Stimulated activated CD8-positive, alpha-beta memory T cell treated with anti-CD3 and anti-CD28 coated beads, Interleukin-12 subunit alpha, Interleukin-12 subunit beta, amount 100 ng/mL, for 24 hours (primary cell): ENCODE data around the gene PLD1.
"Not testable (repeated sequence)": the region's sequence is repeated elsewhere in the genome, so short reads cannot be mapped to it uniquely, and the experiment has no call there.

ENCODE experiments used
- DNase-seq: peaks from one replicate; pipeline ENCODE4 v3.0.0-alpha.2; 2020; ENCODE audit errors: extremely low read depth

PLD1 gene

GRCh38 chr3:171809861-171810628 lies at the start of gene PLD1:
TSS of gene PLD1 (minus strand) at chr3:171810483. CDS start at chr3:171738051, 72,432 bp downstream.
- peak; percentile 10 for DNase-seq

GRCh38 chr3:171858770-171859169 lies 48.5 kb upstream of the PLD1 start:
- DNase-seq: not testable (repeated sequence)

- no peak for DNase-seq
These were observed 44.5 kb upstream of the PLD1 start for GRCh38 chr3:171854649-171855305.

- no peak for DNase-seq
These were observed 41.4 kb upstream of the PLD1 start for GRCh38 chr3:171851660-171852058.

GRCh38 chr3:171850960-171851659 lies 40.8 kb upstream of the PLD1 start:
- DNase-seq: no peak

GRCh38 chr3:171850320-171850959 lies 40.2 kb upstream of the PLD1 start:
- no peak for DNase-seq

GRCh38 chr3:171849617-171850319 lies 39.5 kb upstream of the PLD1 start:
- DNase-seq: no peak

GRCh38 chr3:171847595-171848259 lies 37.4 kb upstream of the PLD1 start:
- no peak for DNase-seq

GRCh38 chr3:171847133-171847532 lies 36.9 kb upstream of the PLD1 start:
- no peak for DNase-seq

- DNase-seq: no peak
These were observed 36.3 kb upstream of the PLD1 start for GRCh38 chr3:171846597-171846996.

GRCh38 chr3:171845481-171846284 lies 35.4 kb upstream of the PLD1 start:
- DNase-seq: no peak

GRCh38 chr3:171844873-171845272 lies 34.6 kb upstream of the PLD1 start:
- DNase-seq: no peak

- DNase-seq: no peak
These were observed 32.7 kb upstream of the PLD1 start, which contains the start of gene TMEM212 for GRCh38 chr3:171842864-171843518. TSS of gene TMEM212 (plus strand) at chr3:171843349. CDS start at chr3:171843384, 35 bp downstream.

- DNase-seq: no peak
These were observed 31.3 kb upstream of the PLD1 start for GRCh38 chr3:171841620-171842000.

- no peak for DNase-seq
These were observed 30.7 kb upstream of the PLD1 start for GRCh38 chr3:171840811-171841619.

- DNase-seq: no peak
These were observed 30.1 kb upstream of the PLD1 start for GRCh38 chr3:171840445-171840810.

- DNase-seq: no peak
These were observed 29.0 kb upstream of the PLD1 start for GRCh38 chr3:171839270-171839669.

- no peak for DNase-seq
These were observed 28.0 kb upstream of the PLD1 start for GRCh38 chr3:171838218-171838720.

- DNase-seq: no peak
These were observed 27.4 kb upstream of the PLD1 start for GRCh38 chr3:171837698-171838097.
